ENCODE data around the gene SLC25A10. TPM values are rescaled to one million over a fixed set of nuclear protein-coding genes. Genes with fewer than 3 reads are reported as not detected.

The SLC25A10 gene
- total and polyA plus RNA-seq, 2 of the 4 experiments (the other 2 are of a cell fraction), result 14.9 to 19.0 TPM

- TF ChIP-seq FOS (IDR thresholded peaks at IDR 0.05; ENCODE audit: low read depth, low read length) (no peak), RFX5 (IDR thresholded peaks at IDR 0.05; ENCODE audit: low read depth, low read length) (no peak), SMC3 (IDR thresholded peaks at IDR 0.05; ENCODE audit: low read depth, low read length) (no peak), CHD1 (IDR thresholded peaks at IDR 0.05; ENCODE audit: low read depth, low read length) (no peak), CEBPB (IDR thresholded peaks at IDR 0.05; ENCODE audit: low read depth, low read length) (no peak)
- Histone ChIP-seq H3K9ac (ENCODE audit: low read depth, low read length) (no peak overlapping the region), H3K23ac (ENCODE audit: low read depth, low read length) (no peak overlapping the region), H4K5ac (ENCODE audit: low read depth, low read length) (no peak overlapping the region), H2BK15ac (ENCODE audit: low read depth, low read length) (no peak overlapping the region), H3K36me3 (ENCODE audit: control insufficient read depth, insufficient read depth, low read length) (peaks cover 80% of the 10 kb centered on the region), H3K4ac (ENCODE audit: low read depth, low read length) (no peak overlapping the region), H3K9me1 (ENCODE audit: insufficient read depth, low read length) (no peaks in the 10 kb centered on the region), H3K27ac (ENCODE audit: insufficient read depth, low read length) (no peak overlapping the region), H2BK5ac (ENCODE audit: low read depth, low read length, poor library complexity, severe bottlenecking) (no peak overlapping the region), H3K18ac (ENCODE audit: low read depth, low read length) (no peak overlapping the region), H2BK20ac (ENCODE audit: low read depth, low read length) (no peak overlapping the region), H3K56ac (ENCODE audit: extremely low read depth, insufficient read depth, low read length) (no peak overlapping the region), H3K9me3 (ENCODE audit: control insufficient read depth, insufficient read depth, low read length) (no peaks in the 10 kb centered on the region), H2AK5ac (ENCODE audit: low read depth, low read length) (no peak overlapping the region), H4K20me1 (ENCODE audit: insufficient read depth, low read length) (peaks cover 68% of the 10 kb centered on the region), H2AK9ac (replicated peaks; ENCODE audit: low read depth, low read length, poor library complexity) (no peak overlapping the region), H3K79me1 (ENCODE audit: low read depth in 1 of 2, low read length in 2 of 2) (peaks cover 10 to 43% of the 10 kb centered on the region in 2 experiments; a peak in 3 of 4 replicates), H3K27me3 (ENCODE audit: control insufficient read depth, insufficient read depth, low read length) (no peaks in the 10 kb centered on the region), H3K14ac (replicated peaks; ENCODE audit: low read depth, low read length) (no peak overlapping the region), H3K4me2 (ENCODE audit: low read depth, low read length) (no peak overlapping the region), H4K8ac (ENCODE audit: low read depth in 2 of 2, low read length in 2 of 2) (no peak overlapping the region), H3K4me3 (ENCODE audit: insufficient read depth, low read depth, low read length) (no peak overlapping the region), H2BK120ac (ENCODE audit: low read depth, low read length) (no peak overlapping the region), H2AFZ (replicated peaks; ENCODE audit: low read length, poor library complexity) (no peak overlapping the region), H4K91ac (ENCODE audit: insufficient read depth, low read depth, low read length) (no peak overlapping the region), H3K4me1 (ENCODE audit: control insufficient read depth, insufficient read depth, low read length) (no peaks in the 10 kb centered on the region)
- WGBS, 2 experiments (ENCODE audit: extremely low coverage in 2 of 2, insufficient read length in 1 of 2), result 83% methylated on average over 5 of the region's 6 CpGs; no CpG with 5 or more reads in 1 of the 2 experiments
- in situ Hi-C loops (cut with MboI; ENCODE audit: low sequenced_read_pairs) (no loop called here), dilution Hi-C loops (cut with HindIII; ENCODE audit: low sequenced_read_pairs, unreplicated experiment) (no loop called here), intact Hi-C loops (cut with micrococcal nuclease) (no loop called here)
- DNase-seq (no peak), ATAC-seq (ENCODE audit: low read depth) (no peak)
- POLR2A ChIA-PET (ENCODE audit: unreplicated experiment), result no interaction called here
- CTCF ChIA-PET, result no interaction called here
- BruUV-seq (replicated peaks), result no TSS peak
Observed at GRCh38 chr17:81695211-81695610, 16.9 kb upstream of the SLC25A10 start.

Measured in IMR-90 (cell line).